Right lobe of liver (tissue), 4 donors: ENCODE measurements around the gene C18orf54.

Experiments
- POLR2A ChIP-seq: fragments of 450-650 bp; IDR thresholded peaks from one replicate; pipeline ENCODE4 v1.6.1; 2017; ENCODE audit warnings: antibody characterized with exemption, mild to moderate bottlenecking
- TF ChIP-seq, protein P1 (sequence below), 4 donors: fragments of 200-600 bp in 3 of 4; fragments of 450-650 bp in 1 of 4; IDR thresholded peaks; one replicate each; pipeline versions ENCODE4 v1.5.1 to v1.8.0; 2016 to 2022; ENCODE audit warnings: antibody characterized with exemption in 4 of 4, mild to moderate bottlenecking in 2 of 4
- donor health status: DM: no; HTN: no; CAD: no.
- donor health status: DM: no; HTN: no; CAD: no.
- donor health status: DM: no; HTN: yes; CAD: no.

GRCh38 chr18:54330768-54331548, 26.7 kb upstream of the C18orf54 start:
- TF ChIP-seq, protein P1, sequence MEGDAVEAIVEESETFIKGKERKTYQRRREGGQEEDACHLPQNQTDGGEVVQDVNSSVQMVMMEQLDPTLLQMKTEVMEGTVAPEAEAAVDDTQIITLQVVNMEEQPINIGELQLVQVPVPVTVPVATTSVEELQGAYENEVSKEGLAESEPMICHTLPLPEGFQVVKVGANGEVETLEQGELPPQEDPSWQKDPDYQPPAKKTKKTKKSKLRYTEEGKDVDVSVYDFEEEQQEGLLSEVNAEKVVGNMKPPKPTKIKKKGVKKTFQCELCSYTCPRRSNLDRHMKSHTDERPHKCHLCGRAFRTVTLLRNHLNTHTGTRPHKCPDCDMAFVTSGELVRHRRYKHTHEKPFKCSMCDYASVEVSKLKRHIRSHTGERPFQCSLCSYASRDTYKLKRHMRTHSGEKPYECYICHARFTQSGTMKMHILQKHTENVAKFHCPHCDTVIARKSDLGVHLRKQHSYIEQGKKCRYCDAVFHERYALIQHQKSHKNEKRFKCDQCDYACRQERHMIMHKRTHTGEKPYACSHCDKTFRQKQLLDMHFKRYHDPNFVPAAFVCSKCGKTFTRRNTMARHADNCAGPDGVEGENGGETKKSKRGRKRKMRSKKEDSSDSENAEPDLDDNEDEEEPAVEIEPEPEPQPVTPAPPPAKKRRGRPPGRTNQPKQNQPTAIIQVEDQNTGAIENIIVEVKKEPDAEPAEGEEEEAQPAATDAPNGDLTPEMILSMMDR (IDR thresholded peaks at IDR 0.05) = peak in 1 of 4 donors; percentile 18
- no peak for TF ChIP-seq POLR2A
